Neural cell (in vitro differentiated cells): ENCODE data around the gene ZFP1. TPM values are rescaled to one million over a fixed set of nuclear protein-coding genes. Genes with fewer than 3 reads are reported as not detected.

Experiments
- H2AFZ ChIP-seq: fragments of 200-600, 300-800 bp; sonication (generic), shearing (Covaris generic); 2 replicates; pipeline ENCODE4 v1.6.0; 2014; ENCODE audit warnings: low read depth, mild to moderate bottlenecking, antibody characterized with exemption, low read length, moderate library complexity
- H3F3A ChIP-seq: fragments of 200-600 bp; shearing (Covaris generic); 2 replicates; pipeline ENCODE4 v1.6.1; 2016; ENCODE audit warnings: mild to moderate bottlenecking, moderate library complexity, mixed read lengths, antibody characterized with exemption, low read length; ENCODE audit not compliant: insufficient read depth, poor library complexity, severe bottlenecking
- H3K27ac ChIP-seq: fragments of 200-600, 300-800 bp; sonication (generic), shearing (Covaris generic); 2 replicates; pipeline ENCODE4 v1.5.1; 2014; ENCODE audit warnings: mild to moderate bottlenecking, low read length, moderate library complexity
- H3K27me3 ChIP-seq: fragments of 300-800, 200-600 bp; sonication (generic), shearing (Covaris generic); 2 replicates; pipeline ENCODE4 v1.6.0; 2014; ENCODE audit warnings: mild to moderate bottlenecking, low read depth, low read length, moderate library complexity; ENCODE audit not compliant: insufficient read depth
- H3K36me3 ChIP-seq: fragments of 300-800, 200-600 bp; sonication (generic), shearing (Covaris generic); 2 replicates; pipeline ENCODE4 v1.5.1; 2014; ENCODE audit warnings: mild to moderate bottlenecking, antibody characterized with exemption, low read length, moderate library complexity; ENCODE audit not compliant: insufficient read depth
- H3K4me2 ChIP-seq: fragments of 300-800, 200-600 bp; sonication (generic), shearing (Covaris generic); 2 replicates; pipeline ENCODE4 v1.6.0; 2014; ENCODE audit warnings: mild to moderate bottlenecking, low read length
- H3K4me3 ChIP-seq: fragments of 300-800, 200-600 bp; sonication (generic), shearing (Covaris generic); 2 replicates; pipeline ENCODE4 v1.5.1; 2014; ENCODE audit warnings: mild to moderate bottlenecking, low read length, moderate library complexity
- H3K79me2 ChIP-seq: fragments of 200-600 bp; shearing (Covaris generic); replicated peaks from 2 replicates; pipeline ENCODE4 v1.6.0; 2014; ENCODE audit warnings: mild to moderate bottlenecking, low read length, moderate library complexity; ENCODE audit not compliant: insufficient read depth
- H3K9ac ChIP-seq: fragments of 300-800, 200-600 bp; sonication (generic), shearing (Covaris generic); 2 replicates; pipeline ENCODE4 v1.6.1; 2016; ENCODE audit warnings: mild to moderate bottlenecking, low read length, mixed read lengths
- H3K9me2 ChIP-seq: fragments of 200-600 bp; shearing (Covaris generic); 2 replicates; pipeline ENCODE4 v1.6.1; 2016; ENCODE audit warnings: mild to moderate bottlenecking, low read length, mixed read lengths; ENCODE audit not compliant: insufficient read depth
- H3K9me3 ChIP-seq: fragments of 200-600, 300-800 bp; sonication (generic), shearing (Covaris generic); 2 replicates; pipeline ENCODE4 v1.6.1; 2016; ENCODE audit warnings: mild to moderate bottlenecking, mixed run types, low read length, moderate library complexity, mixed read lengths
- H4K20me1 ChIP-seq: fragments of 200-600 bp; shearing (Covaris generic); 2 replicates; pipeline ENCODE4 v1.6.1; 2016; ENCODE audit warnings: mild to moderate bottlenecking, mixed run types; ENCODE audit not compliant: insufficient read depth
- MXI1 ChIP-seq: fragments of 450-650 bp; conservative IDR thresholded peaks from 2 replicates; pipeline ENCODE4 v1.6.1; 2014; ENCODE audit warnings: antibody characterized with exemption, mild to moderate bottlenecking; ENCODE audit not compliant: poor library complexity, severe bottlenecking
- POLR2AphosphoS5 ChIP-seq: IDR thresholded peaks from 2 replicates; pipeline ENCODE4 v1.6.1; 2012
- RAD21 ChIP-seq: fragments of 450-650 bp; conservative IDR thresholded peaks from 2 replicates; pipeline ENCODE4 v1.6.1; 2014; ENCODE audit warnings: antibody characterized with exemption, mild to moderate bottlenecking, moderate library complexity
- SMC3 ChIP-seq: fragments of 450-650 bp; conservative IDR thresholded peaks from 2 replicates; pipeline ENCODE4 v1.6.1; 2014; ENCODE audit warnings: antibody characterized with exemption, mild to moderate bottlenecking, moderate library complexity; ENCODE audit not compliant: poor library complexity
- TAF1 ChIP-seq: IDR thresholded peaks from 2 replicates; pipeline ENCODE4 v1.6.1; 2012; ENCODE audit warnings: low read depth
- polyA plus RNA-seq: library from polyadenylated mRNA; depleted of rRNA; stranded (reverse); fragments of >200 nt; gene quantifications from 2 replicates; pipeline ENCODE4 v1.2.3, GENCODE V29; 2014
- TF ChIP-seq, protein P1 (sequence below): fragments of 450-650 bp; IDR thresholded peaks from 2 replicates; pipeline ENCODE4 v1.5.1; 2014; ENCODE audit warnings: antibody characterized with exemption, mild to moderate bottlenecking, moderate library complexity; ENCODE audit not compliant: poor library complexity, severe bottlenecking

The ZFP1 gene
- polyA plus RNA-seq, 1 donor from 2014 or later = 47.1 TPM

DNA sequence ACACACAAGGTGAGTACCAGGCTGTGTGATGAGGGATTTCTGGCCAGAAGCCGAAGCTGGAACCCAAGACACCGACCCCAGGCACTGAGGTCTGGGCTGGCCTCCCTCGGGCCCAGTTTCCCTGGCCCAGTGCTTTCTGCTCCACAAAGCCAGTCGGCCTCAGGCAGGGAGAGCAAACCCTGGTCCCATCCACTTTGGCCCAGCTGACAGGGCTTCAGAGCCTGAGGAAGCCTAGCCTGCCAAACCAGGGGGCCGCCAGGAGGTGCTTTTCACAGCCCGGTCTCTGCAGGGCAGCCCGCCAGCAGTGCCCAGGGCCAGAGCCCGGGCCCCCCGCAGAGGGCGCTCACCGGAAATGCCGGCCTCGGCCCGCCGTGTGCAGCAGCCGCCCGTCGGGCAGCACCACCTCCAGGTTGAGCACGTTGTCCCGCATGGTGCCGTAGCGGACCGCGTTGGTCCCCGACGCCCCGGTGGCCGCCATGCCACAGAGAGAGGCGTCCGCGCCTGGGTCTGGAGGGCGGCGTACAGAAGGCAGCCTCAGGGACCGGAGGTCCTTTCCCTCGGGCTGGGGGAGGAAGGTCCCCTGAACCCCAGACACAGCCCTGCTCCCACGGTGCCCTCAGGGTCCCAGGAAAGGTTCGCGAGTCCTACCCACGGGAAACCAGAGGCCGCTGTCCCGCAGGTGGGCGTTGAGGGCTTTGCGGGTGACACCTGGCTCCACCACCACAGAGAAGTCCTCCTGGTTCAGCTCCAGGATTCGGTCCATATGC lies 34.0 kb upstream of the ZFP1 start:
- Histone ChIP-seq H3K9me3 (no peaks in the 10 kb centered on the region), H3K4me3 (no peak overlapping the region), H3K9me2 (no peaks in the 10 kb centered on the region), H3K4me2 (no peak overlapping the region), H3K27me3 (no peaks in the 10 kb centered on the region), H3K27ac (no peak overlapping the region), H2AFZ (no peak overlapping the region), H3K9ac (no peak overlapping the region), H4K20me1 (peaks cover 4% of the 10 kb centered on the region), H3K36me3 (no peaks in the 10 kb centered on the region), H3F3A (no peaks in the 10 kb centered on the region), H3K79me2 (no peaks in the 10 kb centered on the region)
- TF ChIP-seq TAF1 = no peak
- no peak for TF ChIP-seq MXI1
- no peak for TF ChIP-seq SMC3
- TF ChIP-seq POLR2AphosphoS5 = no peak
- TF ChIP-seq RAD21 = no peak

DNA sequence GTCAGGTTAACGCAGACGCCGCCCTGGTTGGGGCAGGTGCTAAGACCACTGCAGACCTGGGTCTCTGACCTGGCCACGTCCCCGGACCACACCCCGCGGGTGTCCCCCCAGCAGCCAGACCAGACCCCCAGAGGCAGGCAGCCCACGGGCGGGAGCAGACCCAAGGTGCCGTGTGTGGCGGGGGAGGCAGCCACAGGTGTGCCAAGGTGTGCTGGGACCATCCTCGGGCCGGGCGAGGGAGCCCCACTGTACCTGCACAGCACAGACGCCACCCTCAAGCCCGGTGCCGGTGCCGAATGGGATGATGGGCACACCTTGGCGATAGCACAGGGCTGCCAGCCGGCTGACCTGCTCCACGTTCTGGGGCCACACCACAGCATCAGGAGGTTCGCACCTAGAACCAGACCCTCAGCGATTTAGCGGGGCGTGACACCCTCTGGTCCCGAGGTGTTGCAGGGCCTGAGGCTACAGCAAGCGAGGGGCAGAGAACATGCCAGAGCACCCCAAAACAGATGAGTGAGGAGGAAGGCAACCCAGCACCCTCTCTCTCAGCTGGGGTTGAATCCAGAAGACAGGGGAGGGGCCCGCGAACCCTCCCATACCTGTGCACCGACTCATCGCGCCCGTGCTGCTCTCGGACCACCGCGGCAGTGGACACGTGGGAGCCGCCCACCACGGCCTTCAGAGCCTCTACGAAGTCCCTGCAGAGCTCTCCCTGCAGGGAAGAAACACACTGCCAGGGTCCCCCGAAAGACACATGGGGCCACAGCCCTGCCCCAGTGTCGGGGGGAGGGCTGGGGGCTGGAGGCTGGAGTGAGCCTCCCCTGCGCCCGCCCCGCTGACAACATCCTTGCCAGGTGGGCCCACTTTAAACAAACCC lies 33.1 kb upstream of the ZFP1 start:
- H3K4me2 ChIP-seq = no peak overlapping the region
- H3K9ac ChIP-seq = no peak overlapping the region

GRCh38 chr16:75116081-75116910 lies 32.0 kb upstream of the ZFP1 start, which contains the start of gene LDHD:
LDHD (minus strand) TSS chr16:75116780; CDS start chr16:75116720, 60 bp downstream.
- no peaks in the 10 kb centered on the region for H3K9me2 ChIP-seq
- H3K9ac ChIP-seq = no peak within 1 kb of the TSS
- no peaks in the 10 kb centered on the region for H3K36me3 ChIP-seq
- H2AFZ ChIP-seq = no peak within 1 kb of the TSS
- H3K79me2 ChIP-seq = no peaks in the 10 kb centered on the region
- H3K27ac ChIP-seq = no peak within 1 kb of the TSS
- H3F3A ChIP-seq = no peaks in the 10 kb centered on the region
- no peak within 1 kb of the TSS for H3K4me3 ChIP-seq
- H3K27me3 ChIP-seq = no peaks in the 10 kb centered on the region
- TF ChIP-seq POLR2AphosphoS5 = peak; percentile 4
- TF ChIP-seq, protein P1, sequence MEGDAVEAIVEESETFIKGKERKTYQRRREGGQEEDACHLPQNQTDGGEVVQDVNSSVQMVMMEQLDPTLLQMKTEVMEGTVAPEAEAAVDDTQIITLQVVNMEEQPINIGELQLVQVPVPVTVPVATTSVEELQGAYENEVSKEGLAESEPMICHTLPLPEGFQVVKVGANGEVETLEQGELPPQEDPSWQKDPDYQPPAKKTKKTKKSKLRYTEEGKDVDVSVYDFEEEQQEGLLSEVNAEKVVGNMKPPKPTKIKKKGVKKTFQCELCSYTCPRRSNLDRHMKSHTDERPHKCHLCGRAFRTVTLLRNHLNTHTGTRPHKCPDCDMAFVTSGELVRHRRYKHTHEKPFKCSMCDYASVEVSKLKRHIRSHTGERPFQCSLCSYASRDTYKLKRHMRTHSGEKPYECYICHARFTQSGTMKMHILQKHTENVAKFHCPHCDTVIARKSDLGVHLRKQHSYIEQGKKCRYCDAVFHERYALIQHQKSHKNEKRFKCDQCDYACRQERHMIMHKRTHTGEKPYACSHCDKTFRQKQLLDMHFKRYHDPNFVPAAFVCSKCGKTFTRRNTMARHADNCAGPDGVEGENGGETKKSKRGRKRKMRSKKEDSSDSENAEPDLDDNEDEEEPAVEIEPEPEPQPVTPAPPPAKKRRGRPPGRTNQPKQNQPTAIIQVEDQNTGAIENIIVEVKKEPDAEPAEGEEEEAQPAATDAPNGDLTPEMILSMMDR = no peak
- H3K9me3 ChIP-seq = no peaks in the 10 kb centered on the region
- no peak within 1 kb of the TSS for H3K4me2 ChIP-seq
- H4K20me1 ChIP-seq = peaks cover 3% of the 10 kb centered on the region

More for the DNA sequence above, 33.1 kb upstream of the ZFP1 start:
- Histone ChIP-seq H3K9me3 (no peaks in the 10 kb centered on the region), H3K27me3 (no peaks in the 10 kb centered on the region), H2AFZ (no peak overlapping the region), H3F3A (no peaks in the 10 kb centered on the region), H3K27ac (no peak overlapping the region), H4K20me1 (peaks cover 4% of the 10 kb centered on the region), H3K9me2 (no peaks in the 10 kb centered on the region), H3K4me3 (no peak overlapping the region), H3K79me2 (no peaks in the 10 kb centered on the region), H3K36me3 (no peaks in the 10 kb centered on the region)
- TF ChIP-seq TAF1 (no peak), POLR2AphosphoS5 (peak; percentile 7)
